ENCODE data around the gene DHRS12.

DHRS12 gene

GRCh38 chr13:51747438-51748434 is 56.2 kb downstream of the DHRS12 start:
- DNase-seq (ENCODE audit: extremely low read depth, low read depth), result no peak

GRCh38 chr13:51746802-51747201 is 57.2 kb downstream of the DHRS12 start:
- TF ChIP-seq, protein P1, sequence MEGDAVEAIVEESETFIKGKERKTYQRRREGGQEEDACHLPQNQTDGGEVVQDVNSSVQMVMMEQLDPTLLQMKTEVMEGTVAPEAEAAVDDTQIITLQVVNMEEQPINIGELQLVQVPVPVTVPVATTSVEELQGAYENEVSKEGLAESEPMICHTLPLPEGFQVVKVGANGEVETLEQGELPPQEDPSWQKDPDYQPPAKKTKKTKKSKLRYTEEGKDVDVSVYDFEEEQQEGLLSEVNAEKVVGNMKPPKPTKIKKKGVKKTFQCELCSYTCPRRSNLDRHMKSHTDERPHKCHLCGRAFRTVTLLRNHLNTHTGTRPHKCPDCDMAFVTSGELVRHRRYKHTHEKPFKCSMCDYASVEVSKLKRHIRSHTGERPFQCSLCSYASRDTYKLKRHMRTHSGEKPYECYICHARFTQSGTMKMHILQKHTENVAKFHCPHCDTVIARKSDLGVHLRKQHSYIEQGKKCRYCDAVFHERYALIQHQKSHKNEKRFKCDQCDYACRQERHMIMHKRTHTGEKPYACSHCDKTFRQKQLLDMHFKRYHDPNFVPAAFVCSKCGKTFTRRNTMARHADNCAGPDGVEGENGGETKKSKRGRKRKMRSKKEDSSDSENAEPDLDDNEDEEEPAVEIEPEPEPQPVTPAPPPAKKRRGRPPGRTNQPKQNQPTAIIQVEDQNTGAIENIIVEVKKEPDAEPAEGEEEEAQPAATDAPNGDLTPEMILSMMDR (IDR thresholded peaks at IDR 0.05; ENCODE audit: low read depth, low read length), result no peak
- DNase-seq (ENCODE audit: extremely low read depth, low read depth), result no peak

More at GRCh38 chr13:51747438-51748434, 56.2 kb downstream of the DHRS12 start:
- TF ChIP-seq, protein P1 (IDR thresholded peaks at IDR 0.05; ENCODE audit: low read depth, low read length), result no peak

GRCh38 chr13:51745243-51745642 is 58.7 kb downstream of the DHRS12 start:
- TF ChIP-seq, protein P1 (IDR thresholded peaks at IDR 0.05; ENCODE audit: low read depth, low read length), result no peak

GRCh38 chr13:51742611-51743010 is 61.4 kb downstream of the DHRS12 start:
- no peak for DNase-seq (ENCODE audit: extremely low read depth, low read depth)
- TF ChIP-seq, protein P1 (IDR thresholded peaks at IDR 0.05; ENCODE audit: low read depth, low read length), result no peak

More at GRCh38 chr13:51745243-51745642, 58.7 kb downstream of the DHRS12 start:
- no peak for DNase-seq (ENCODE audit: extremely low read depth, low read depth)

DNA sequence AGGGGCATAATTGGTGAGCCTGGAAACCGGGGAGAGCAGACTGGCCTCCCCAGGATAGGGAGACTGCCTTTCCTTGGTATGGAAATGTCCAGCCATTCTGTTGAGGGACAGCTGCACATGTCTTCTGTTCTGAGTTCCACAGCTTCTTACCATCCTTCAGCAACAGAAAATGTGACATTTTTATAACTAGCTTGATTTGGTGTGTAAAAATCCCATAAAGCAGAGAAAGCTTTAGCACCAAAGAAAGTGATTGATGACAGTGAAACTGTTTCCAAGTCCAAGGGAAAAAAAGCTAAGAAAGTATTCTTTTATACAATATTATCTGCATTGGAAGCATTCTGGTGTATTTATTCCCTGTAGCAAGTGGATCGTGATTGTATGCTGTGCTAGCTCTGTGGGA is 61.9 kb downstream of the DHRS12 start:
- TF ChIP-seq, protein P1 (IDR thresholded peaks at IDR 0.05; ENCODE audit: low read depth, low read length), result no peak
- no peak for DNase-seq (ENCODE audit: extremely low read depth, low read depth)

- no peak for DNase-seq (ENCODE audit: extremely low read depth, low read depth)
- TF ChIP-seq, protein P1 (IDR thresholded peaks at IDR 0.05; ENCODE audit: low read depth, low read length), result no peak
Observed at GRCh38 chr13:51740698-51741097, 63.3 kb downstream of the DHRS12 start.

Data from AG09319 (cell line).